WTC11 (cell line): ENCODE measurements around the gene EHBP1. TPM values are rescaled to one million over a fixed set of nuclear protein-coding genes. Genes with fewer than 3 reads are reported as not detected.

Experiments
- ATAC-seq: fragments of 200-7000 bp; cut with Tn5 transposase; 2 replicates; pipeline ENCODE4 v1.10.0; 2021; ENCODE audit warnings: mild to moderate bottlenecking, moderate library complexity
- CTCF ChIA-PET: fragments of 300-600 bp; sonication (Branson Sonifier 250); formaldehyde crosslinking; loops from one replicate; lab custom pipeline; 2021; ENCODE audit warnings: antibody characterized with exemption; lab: Charles Lee
- POLR2A ChIA-PET: fragments of 350-600 bp; sonication (Branson Sonifier 250); formaldehyde crosslinking; loops from one replicate; lab custom pipeline; 2021; ENCODE audit warnings: antibody characterized with exemption; lab: Charles Lee
- DNase-seq: peaks from one replicate; pipeline ENCODE4 v3.0.0; 2021; ENCODE audit warnings: low spot score
- H3K27ac Mint-ChIP-seq: 2 replicates; pipeline ENCODE4 v1.8.0; 2021; ENCODE audit warnings: mixed read lengths
- H3K27me3 Mint-ChIP-seq: 2 replicates; pipeline ENCODE4 v1.8.0; 2021; ENCODE audit warnings: low read depth, mild to moderate bottlenecking, moderate library complexity, mixed read lengths
- H3K36me3 Mint-ChIP-seq: 2 replicates; pipeline ENCODE4 v1.8.0; 2021; ENCODE audit warnings: mixed read lengths
- H3K4me1 Mint-ChIP-seq: 2 replicates; pipeline ENCODE4 v1.8.0; 2022; ENCODE audit warnings: mixed read lengths
- H3K4me3 Mint-ChIP-seq: 2 replicates; pipeline ENCODE4 v1.8.0; 2021; ENCODE audit warnings: mild to moderate bottlenecking, moderate library complexity, mixed read lengths
- H3K9me3 Mint-ChIP-seq: 2 replicates; pipeline ENCODE4 v1.8.0; 2021; ENCODE audit warnings: mixed read lengths
- AR ChIP-seq: fragments of 250-450 bp; sonication (Bioruptor Pico); IDR thresholded peaks from 2 replicates; pipeline ENCODE4 v1.9.0; 2021; ENCODE audit warnings: mild to moderate bottlenecking
- CBFB ChIP-seq: sonication (generic); formaldehyde crosslinking; IDR thresholded peaks from 2 replicates; pipeline ENCODE4 v1.8.1; 2022; ENCODE audit warnings: mild to moderate bottlenecking, low read depth, missing genetic modification reagents
- CREB1 ChIP-seq: sonication (generic); formaldehyde crosslinking; IDR thresholded peaks from 2 replicates; pipeline ENCODE4 v1.8.0; 2023; ENCODE audit warnings: mild to moderate bottlenecking, missing genetic modification reagents
- E2F1 ChIP-seq: sonication (generic); formaldehyde crosslinking; IDR thresholded peaks from 2 replicates; pipeline ENCODE4 v1.8.0; 2022; ENCODE audit warnings: mild to moderate bottlenecking, missing genetic modification reagents
- FOXJ3 ChIP-seq: sonication (generic); formaldehyde crosslinking; IDR thresholded peaks from 2 replicates; pipeline ENCODE4 v1.9.0; 2021; ENCODE audit warnings: missing genetic modification reagents, mild to moderate bottlenecking, borderline replicate concordance
- FOXP4 ChIP-seq: sonication (generic); formaldehyde crosslinking; IDR thresholded peaks from 2 replicates; pipeline ENCODE4 v1.8.0; 2022; ENCODE audit warnings: mild to moderate bottlenecking, missing genetic modification reagents
- GABPB1 ChIP-seq: sonication (generic); formaldehyde crosslinking; IDR thresholded peaks from 2 replicates; pipeline ENCODE4 v1.8.1; 2023; ENCODE audit warnings: mild to moderate bottlenecking, missing genetic modification reagents
- MXD4 ChIP-seq: fragments of 250-450 bp; sonication (Bioruptor Pico); IDR thresholded peaks from 2 replicates; pipeline ENCODE4 v1.8.0; 2021; ENCODE audit warnings: mild to moderate bottlenecking, moderate library complexity, borderline replicate concordance
- PRRX2 ChIP-seq: fragments of 250-450 bp; sonication (Bioruptor Pico); IDR thresholded peaks from 2 replicates; pipeline ENCODE4 v1.8.0; 2021; ENCODE audit warnings: mild to moderate bottlenecking
- SMAD3 ChIP-seq: sonication (generic); formaldehyde crosslinking; IDR thresholded peaks from 2 replicates; pipeline ENCODE4 v1.8.0; 2022; ENCODE audit warnings: missing genetic modification reagents, mild to moderate bottlenecking, borderline replicate concordance
- SMAD4 ChIP-seq: sonication (generic); formaldehyde crosslinking; IDR thresholded peaks from 2 replicates; pipeline ENCODE4 v1.8.0; 2022; ENCODE audit warnings: mild to moderate bottlenecking, missing genetic modification reagents
- SP1 ChIP-seq: sonication (generic); formaldehyde crosslinking; conservative IDR thresholded peaks from 2 replicates; pipeline ENCODE4 v1.8.1; 2022; ENCODE audit warnings: missing genetic modification reagents
- USF1 ChIP-seq: sonication (generic); formaldehyde crosslinking; IDR thresholded peaks from 2 replicates; pipeline ENCODE4 v1.8.0; 2022; ENCODE audit warnings: mild to moderate bottlenecking, missing genetic modification reagents
- ZBTB21 ChIP-seq: sonication (generic); formaldehyde crosslinking; IDR thresholded peaks from 2 replicates; pipeline ENCODE4 v1.8.1; 2023; ENCODE audit warnings: mild to moderate bottlenecking, missing genetic modification reagents, borderline replicate concordance
- ZNF425 ChIP-seq: fragments of 250-450 bp; sonication (Bioruptor Pico); conservative IDR thresholded peaks from 2 replicates; pipeline ENCODE4 v1.9.0; 2021; ENCODE audit warnings: mild to moderate bottlenecking
- total RNA-seq: library from RNA; stranded (reverse); gene quantifications from 3 replicates; pipeline ENCODE4 v1.2.3, GENCODE V29; 2021

Gene EHBP1
- total RNA-seq, 1 experiment from 2014 or later, result 36.4 TPM

- Mint-ChIP-seq H3K9me3 (no peaks in the 10 kb centered on the region), H3K36me3 (no peaks in the 10 kb centered on the region), H3K27me3 (no peaks in the 10 kb centered on the region), H3K27ac (no peak overlapping the region), H3K4me1 (no peaks in the 10 kb centered on the region), H3K4me3 (no peak overlapping the region)
- DNase-seq (no peak), ATAC-seq (no peak)
- TF ChIP-seq GABPB1, result no peak
- POLR2A ChIA-PET, result no interaction called here
- CTCF ChIA-PET, result no interaction called here
These were observed 112.6 kb downstream of the EHBP1 start for GRCh38 chr2:62817995-62818713.

GRCh38 chr2:62822549-62822948 lies 117.0 kb downstream of the EHBP1 start:
- Mint-ChIP-seq H3K36me3 (peaks cover 12% of the 10 kb centered on the region), H3K4me3 (no peak overlapping the region), H3K27me3 (no peaks in the 10 kb centered on the region), H3K4me1 (peaks cover 19% of the 10 kb centered on the region), H3K9me3 (no peaks in the 10 kb centered on the region), H3K27ac (no peak overlapping the region)
- ChIA-PET POLR2A (no interaction called here), CTCF (no interaction called here)
- no peak for DNase-seq
- no peak for ATAC-seq
- TF ChIP-seq USF1 (CRISPR knock-in tag) (no peak), ZBTB21 (CRISPR knock-in tag) (no peak), PRRX2 (CRISPR knock-in tag) (no peak), SMAD3 (CRISPR knock-in tag) (no peak), MXD4 (CRISPR knock-in tag) (no peak), CBFB (CRISPR knock-in tag) (no peak), AR (no peak), SMAD4 (CRISPR knock-in tag) (no peak), FOXP4 (CRISPR knock-in tag) (no peak), SP1 (no peak), CREB1 (CRISPR knock-in tag) (no peak), FOXJ3 (CRISPR knock-in tag) (no peak), ZNF425 (CRISPR knock-in tag) (no peak), E2F1 (no peak)
